HCT116 (cell line): Measurements from ENCODE around the gene DNAH10. TPM values are rescaled to one million over a fixed set of nuclear protein-coding genes. Genes with fewer than 3 reads are reported as not detected.

Experiments used
- ATAC-seq: fragments of 200-7000 bp; cut with Tn5 transposase; 2 replicates; pipeline ENCODE4 v1.9.1; 2020; ENCODE audit warnings: mild to moderate bottlenecking, moderate library complexity
- BruUV-seq: library from RNA; stranded (reverse); fragments of 400-500 nt; replicated peaks from 2 replicates; lab custom pipeline; 2021; lab: Mats Ljungman, UMichigan
- CTCF ChIA-PET: fragments of 300-600 bp; sonication (Branson Sonifier 250); formaldehyde crosslinking; loops from one replicate; lab custom pipeline; 2021; ENCODE audit warnings: antibody characterized with exemption; lab: Charles Lee
- POLR2A ChIA-PET: fragments of 300-600, 350-600 bp; sonication (Branson Sonifier 250); formaldehyde crosslinking; loops from one replicate; lab custom pipeline; 2021; ENCODE audit warnings: antibody characterized with exemption; lab: Charles Lee
- RAD21 ChIA-PET, 2 experiments: fragments of 300-600 bp; sonication (Branson Sonifier 250); formaldehyde crosslinking; loops; one replicate each; lab custom pipeline; 2023; ENCODE audit warnings: low total read pairs in 2 of 2; ENCODE audit not compliant: uncharacterized antibody in 2 of 2, unreplicated experiment in 2 of 2, low non-redundant PET in 1 of 2; lab: Charles Lee
- DNase-seq: peaks from one replicate; pipeline ENCODE4 v3.0.0-alpha.2; 2010; ENCODE audit warnings: low read depth, low spot score
- H2AFZ ChIP-seq: fragments of 200-600 bp; shearing (Covaris generic), sonication (generic); 2 replicates; pipeline ENCODE4 v1.6.1; 2017; ENCODE audit warnings: low read depth, mixed run types, mixed read lengths, antibody characterized with exemption, low read length; ENCODE audit not compliant: poor library complexity, severe bottlenecking
- H3K27ac ChIP-seq: 2 replicates; pipeline ENCODE4 v1.5.1; 2012; ENCODE audit warnings: low read depth, low read length
- H3K27me3 ChIP-seq: fragments of 200-600 bp; sonication (generic); 2 replicates; pipeline ENCODE4 v1.6.1; 2016; ENCODE audit warnings: mixed run types, low read length, mixed read lengths; ENCODE audit not compliant: insufficient read depth
- H3K36me3 ChIP-seq, 2 experiments: fragments of 200-500 bp in 1 of 2; fragments of 200-600 bp in 1 of 2; sonication (Bioruptor generic) in 1 of 2; sonication (generic) in 1 of 2; 2 replicates each; pipeline versions ENCODE4 v1.5.1 to v1.6.1; 2014 to 2016; ENCODE audit warnings: low read length in 2 of 2, inconsistent platforms in 1 of 2, mixed read lengths in 1 of 2, mixed run types in 1 of 2; ENCODE audit not compliant: insufficient read depth in 2 of 2, control insufficient read depth in 1 of 2
- H3K4me1 ChIP-seq, 2 experiments: fragments of 200-600 bp in 1 of 2; sonication (generic) in 1 of 2; 2 replicates each; pipeline versions ENCODE4 v1.5.1 to v1.6.1; 2012 to 2017; ENCODE audit warnings: low read length in 2 of 2, inconsistent platforms in 1 of 2, mild to moderate bottlenecking in 1 of 2, mixed read lengths in 1 of 2, mixed run types in 1 of 2, moderate library complexity in 1 of 2; ENCODE audit not compliant: insufficient read depth in 2 of 2, control insufficient read depth in 1 of 2
- H3K4me2 ChIP-seq: fragments of 200-600 bp; sonication (generic); 2 replicates; pipeline ENCODE4 v1.6.1; 2017; ENCODE audit warnings: mixed run types, low read length, mixed read lengths
- H3K4me3 ChIP-seq, 2 experiments: fragments of 200-600 bp in 1 of 2; sonication (generic) in 1 of 2; replicated peaks in 1 of 2; 2 replicates each; pipeline ENCODE4 v1.5.1; 2011 to 2016; ENCODE audit warnings: low read length in 2 of 2, control low read depth in 1 of 2, low read depth in 1 of 2, mild to moderate bottlenecking in 1 of 2, mixed read lengths in 1 of 2, mixed run types in 1 of 2
- H3K79me2 ChIP-seq: fragments of 200-600 bp; sonication (generic); 2 replicates; pipeline ENCODE4 v1.6.1; 2017; ENCODE audit warnings: mild to moderate bottlenecking, mixed run types, low read length, moderate library complexity, mixed read lengths; ENCODE audit not compliant: insufficient read depth
- H3K9ac ChIP-seq: fragments of 200-600 bp; sonication (generic); 2 replicates; pipeline ENCODE4 v1.6.1; 2016; ENCODE audit warnings: low read length, mixed read lengths
- H3K9me2 ChIP-seq: fragments of 200-600 bp; sonication (generic), shearing (Covaris generic); 2 replicates; pipeline ENCODE4 v1.6.1; 2017; ENCODE audit warnings: mixed run types, mild to moderate bottlenecking, moderate library complexity; ENCODE audit not compliant: insufficient read depth
- H3K9me3 ChIP-seq, 2 experiments: fragments of 200-500 bp in 1 of 2; fragments of 200-600 bp in 1 of 2; sonication (Bioruptor generic) in 1 of 2; sonication (generic) in 1 of 2; 2 replicates each; pipeline ENCODE4 v1.6.1; 2014 to 2017; ENCODE audit warnings: low read length in 2 of 2, mixed read lengths in 2 of 2, inconsistent platforms in 1 of 2, low read depth in 1 of 2, mild to moderate bottlenecking in 1 of 2, mixed run types in 1 of 2, moderate library complexity in 1 of 2; ENCODE audit not compliant: control insufficient read depth in 1 of 2, insufficient read depth in 1 of 2
- H4K20me1 ChIP-seq: fragments of 200-600 bp; sonication (generic), shearing (Covaris generic); 2 replicates; pipeline ENCODE4 v1.6.1; 2017; ENCODE audit warnings: mixed run types, mild to moderate bottlenecking, moderate library complexity; ENCODE audit not compliant: insufficient read depth
- CTCF ChIP-seq, 3 experiments: fragments of 200-600 bp in 1 of 3; sonication (generic) in 1 of 3; IDR thresholded peaks in 2 of 3; conservative IDR thresholded peaks in 1 of 3; 2 replicates each; pipeline ENCODE4 v1.5.1; 2012 to 2017; ENCODE audit warnings: low read depth in 2 of 3, low read length in 2 of 3, antibody characterized with exemption in 1 of 3, borderline replicate concordance in 1 of 3, control low read depth in 1 of 3, mild to moderate bottlenecking in 1 of 3, mixed read lengths in 1 of 3, mixed run types in 1 of 3, moderate library complexity in 1 of 3; ENCODE audit not compliant: insufficient read depth in 1 of 3
- EGR1 ChIP-seq: IDR thresholded peaks from 2 replicates; pipeline ENCODE4 v1.6.1; 2012; ENCODE audit warnings: low read depth
- ELF1 ChIP-seq: IDR thresholded peaks from 2 replicates; pipeline ENCODE4 v1.6.1; 2012; ENCODE audit warnings: low read depth, borderline replicate concordance
- EZH2phosphoT487 ChIP-seq: fragments of 200-600 bp; IDR thresholded peaks from 2 replicates; pipeline ENCODE4 v1.6.1; 2018; ENCODE audit warnings: antibody characterized with exemption, borderline replicate concordance
- POLR2A ChIP-seq: IDR thresholded peaks from 2 replicates; pipeline ENCODE4 v1.7.0; 2011; ENCODE audit warnings: borderline replicate concordance; ENCODE audit not compliant: insufficient read depth, insufficient read length; ENCODE audit errors: extremely low read depth
- RAD21 ChIP-seq: IDR thresholded peaks from 2 replicates; pipeline ENCODE4 v1.6.1; 2012; ENCODE audit warnings: low read depth, mild to moderate bottlenecking
- REST ChIP-seq: IDR thresholded peaks from 2 replicates; pipeline ENCODE4 v1.6.1; 2012; ENCODE audit warnings: low read depth
- SP1 ChIP-seq: IDR thresholded peaks from 2 replicates; pipeline ENCODE4 v1.6.1; 2012; ENCODE audit warnings: low read depth
- TCF7L2 ChIP-seq: IDR thresholded peaks from 2 replicates; pipeline ENCODE4 v1.7.0; 2011; ENCODE audit warnings: borderline replicate concordance, inconsistent platforms; ENCODE audit not compliant: insufficient read depth, insufficient read length; ENCODE audit errors: extremely low read depth
- ZNF274 ChIP-seq: fragments of 200-500 bp; sonication (Bioruptor generic); IDR thresholded peaks from 2 replicates; pipeline ENCODE4 v1.6.1; 2014; ENCODE audit warnings: mild to moderate bottlenecking, low read depth, low read length, inconsistent platforms
- intact Hi-C: fragments of 100-400 bp; cut with micrococcal nuclease; formaldehyde crosslinking; loops from 2 replicates; pipeline ENCODE4 v1.10.0; 2022
- total RNA-seq: library from RNA; stranded (reverse); gene quantifications from one replicate; pipeline ENCODE4 v1.2.1, GENCODE V29; 2021; ENCODE audit not compliant: unreplicated experiment

DNAH10 gene
- total RNA-seq, 1 experiment from 2014 or later: 1.3 TPM

GRCh38 chr12:123929946-123930583 lies 168.0 kb downstream of the DNAH10 start:
- ChIA-PET RAD21 (no interaction called here), POLR2A (no interaction called here), CTCF (no interaction called here)
- H3K27me3 ChIP-seq: no peaks in the 10 kb centered on the region
- no peaks in the 10 kb centered on the region for H3K9me3 ChIP-seq
- no TSS peak for BruUV-seq
- ATAC-seq (no peak), DNase-seq (no peak)
- H3K27ac ChIP-seq: no peak overlapping the region
- TF ChIP-seq POLR2A (no peak), CTCF (IDR thresholded peaks at IDR 0.05 in 2 of 3, conservative IDR thresholded peaks at IDR 0.05 in 1 of 3; ENCODE audit: borderline replicate concordance in 1 of 3, insufficient read depth in 1 of 3, low read depth in 2 of 3, low read length in 2 of 3) (no peak), ZNF274 (no peak), ELF1 (no peak), TCF7L2 (no peak), RAD21 (no peak), EGR1 (no peak), SP1 (no peak), EZH2phosphoT487 (no peak), REST (no peak)
- H3K9me2 ChIP-seq: no peaks in the 10 kb centered on the region
- no peaks in the 10 kb centered on the region for H3K36me3 ChIP-seq
- H2AFZ ChIP-seq: no peak overlapping the region
- H3K4me1 ChIP-seq: no peaks in the 10 kb centered on the region
- no peak overlapping the region for H3K4me3 ChIP-seq
- H3K4me2 ChIP-seq: no peak overlapping the region
- intact Hi-C loops: no loop called here
- no peak overlapping the region for H3K9ac ChIP-seq
- H3K79me2 ChIP-seq: no peaks in the 10 kb centered on the region
- no peaks in the 10 kb centered on the region for H4K20me1 ChIP-seq
